ENCODE data around the gene CELF2.

Gene CELF2

GRCh38 chr10:11270135-11270857 is 252.6 kb downstream of the CELF2 start:
- peak; percentile 71 for DNase-seq (ENCODE audit: extremely low spot score)
- peak; percentile 93 for TF ChIP-seq CTCF (IDR thresholded peaks at IDR 0.05; ENCODE audit: control extremely low read depth, extremely low read depth, low read depth, missing control alignments)
- ChIA-PET POLR2A (interaction anchor here (1.0 to 1.6 kb wide), 4 partner anchors 10 to 106 kb away, joined by 3 to 6 read pairs (median 3); no protein-coding TSS in a partner anchor), CTCF (interaction anchor here (0.6 to 5.5 kb wide), 45 partner anchors 9 to 1941 kb away, joined by 3 to 63 read pairs (median 5); no protein-coding TSS in a partner anchor)

- no peak for DNase-seq (ENCODE audit: extremely low spot score)
- TF ChIP-seq CTCF (IDR thresholded peaks at IDR 0.05; ENCODE audit: control extremely low read depth, extremely low read depth, low read depth, missing control alignments) = no peak
- POLR2A ChIA-PET = interaction anchor here (1.0 to 1.2 kb wide), 2 partner anchors 11 to 25 kb away, joined by 3 to 6 read pairs; no protein-coding TSS in a partner anchor
These were observed 253.1 kb downstream of the CELF2 start for GRCh38 chr10:11270858-11271179.

GRCh38 chr10:11272915-11273389 is 255.3 kb downstream of the CELF2 start:
- CTCF ChIA-PET = interaction anchor here (1.0 to 4.9 kb wide), 9 partner anchors 13 to 176 kb away, joined by 3 to 56 read pairs (median 5); no protein-coding TSS in a partner anchor
- peak; percentile 64 for DNase-seq (ENCODE audit: extremely low spot score)

More at GRCh38 chr10:11270858-11271179, 253.1 kb downstream of the CELF2 start:
- CTCF ChIA-PET = interaction anchor here (0.7 to 5.5 kb wide), 35 partner anchors 8 to 752 kb away, joined by 3 to 63 read pairs (median 5); no protein-coding TSS in a partner anchor

GRCh38 chr10:11274452-11274851 is 256.8 kb downstream of the CELF2 start:
- DNase-seq (ENCODE audit: extremely low spot score) = no peak
- ChIA-PET CTCF (interaction anchor here (1.3 kb wide), 1 partner anchor 29 kb away, joined by 3 read pairs; no protein-coding TSS in a partner anchor), POLR2A (no interaction called here)
- no peak for TF ChIP-seq CTCF (IDR thresholded peaks at IDR 0.05; ENCODE audit: control extremely low read depth, extremely low read depth, low read depth, missing control alignments)

More at GRCh38 chr10:11272915-11273389, 255.3 kb downstream of the CELF2 start:
- POLR2A ChIA-PET = interaction anchor here (1.4 kb wide), 1 partner anchor 30 kb away, joined by 6 read pairs; no protein-coding TSS in a partner anchor
- no peak for TF ChIP-seq CTCF (IDR thresholded peaks at IDR 0.05; ENCODE audit: control extremely low read depth, extremely low read depth, low read depth, missing control alignments)

GRCh38 chr10:11275651-11276050 is 258.0 kb downstream of the CELF2 start:
- POLR2A ChIA-PET = no interaction called here
- CTCF ChIA-PET = interaction anchor here (1.2 to 1.3 kb wide), 2 partner anchors 8 to 165 kb away, joined by 3 to 5 read pairs; no protein-coding TSS in a partner anchor
- no peak for DNase-seq (ENCODE audit: extremely low spot score)
- TF ChIP-seq CTCF (IDR thresholded peaks at IDR 0.05; ENCODE audit: control extremely low read depth, extremely low read depth, low read depth, missing control alignments) = no peak

- DNase-seq (ENCODE audit: extremely low spot score) = no peak
- ChIA-PET POLR2A (no interaction called here), CTCF (interaction anchor here (1.2 to 1.3 kb wide), 2 partner anchors 9 to 165 kb away, joined by 3 to 5 read pairs; no protein-coding TSS in a partner anchor)
- no peak for TF ChIP-seq CTCF (IDR thresholded peaks at IDR 0.05; ENCODE audit: control extremely low read depth, extremely low read depth, low read depth, missing control alignments)
These were observed 258.8 kb downstream of the CELF2 start for GRCh38 chr10:11276449-11276990.

Measured in GM10248 (cell line).